NT2/D1 (cell line): ENCODE results near the gene HDAC8.
"Not testable (repeated sequence)": the region's sequence is repeated elsewhere in the genome, so short reads cannot be mapped to it uniquely, and the experiment has no call there.

Source experiments
- DNase-seq: peaks from one replicate; pipeline ENCODE4 v3.0.0-alpha.2; 2011; ENCODE audit warnings: low read depth, low spot score
- H3K27me3 ChIP-seq: 2 replicates; pipeline ENCODE4 v1.6.0; 2011; ENCODE audit warnings: mild to moderate bottlenecking; ENCODE audit not compliant: insufficient read length, insufficient read depth
- H3K36me3 ChIP-seq: 2 replicates; pipeline ENCODE4 v1.6.1; 2011; ENCODE audit warnings: mild to moderate bottlenecking, low read length, mixed read lengths; ENCODE audit not compliant: insufficient read depth, insufficient read length
- H3K4me1 ChIP-seq: 2 replicates; pipeline ENCODE4 v1.5.1; 2011; ENCODE audit not compliant: insufficient read depth, insufficient read length
- H3K4me3 ChIP-seq: 2 replicates; pipeline ENCODE4 v1.5.1; 2011; ENCODE audit warnings: low read depth; ENCODE audit not compliant: insufficient read length
- H3K9ac ChIP-seq: 2 replicates; pipeline ENCODE4 v1.6.0; 2011; ENCODE audit warnings: low read depth; ENCODE audit not compliant: insufficient read length
- H3K9me3 ChIP-seq: 2 replicates; pipeline ENCODE4 v1.5.1; 2011; ENCODE audit warnings: mild to moderate bottlenecking, low read length; ENCODE audit not compliant: insufficient read depth
- SUZ12 ChIP-seq: IDR thresholded peaks from 2 replicates; pipeline ENCODE4 v1.6.1; 2011; ENCODE audit not compliant: insufficient read length, insufficient read depth; ENCODE audit errors: extremely low read depth
- YY1 ChIP-seq: IDR thresholded peaks from 2 replicates; pipeline ENCODE4 v1.6.1; 2011; ENCODE audit not compliant: insufficient read length, insufficient read depth
- ZNF274 ChIP-seq: IDR thresholded peaks from 2 replicates; pipeline ENCODE4 v1.6.1; 2011; ENCODE audit warnings: mild to moderate bottlenecking, low read depth, low read length

The HDAC8 gene

GRCh38 chrX:72436010-72436409 is 136.6 kb downstream of the HDAC8 start:
- Histone ChIP-seq H3K4me3 (no peak overlapping the region), H3K9ac (no peak overlapping the region), H3K27me3 (no peaks in the 10 kb centered on the region), H3K9me3 (peaks cover 9% of the 10 kb centered on the region), H3K4me1 (no peaks in the 10 kb centered on the region), H3K36me3 (peaks cover 2% of the 10 kb centered on the region)
- no peak for TF ChIP-seq YY1
- TF ChIP-seq ZNF274 = no peak
- TF ChIP-seq SUZ12 = no peak
- DNase-seq = no peak

DNA sequence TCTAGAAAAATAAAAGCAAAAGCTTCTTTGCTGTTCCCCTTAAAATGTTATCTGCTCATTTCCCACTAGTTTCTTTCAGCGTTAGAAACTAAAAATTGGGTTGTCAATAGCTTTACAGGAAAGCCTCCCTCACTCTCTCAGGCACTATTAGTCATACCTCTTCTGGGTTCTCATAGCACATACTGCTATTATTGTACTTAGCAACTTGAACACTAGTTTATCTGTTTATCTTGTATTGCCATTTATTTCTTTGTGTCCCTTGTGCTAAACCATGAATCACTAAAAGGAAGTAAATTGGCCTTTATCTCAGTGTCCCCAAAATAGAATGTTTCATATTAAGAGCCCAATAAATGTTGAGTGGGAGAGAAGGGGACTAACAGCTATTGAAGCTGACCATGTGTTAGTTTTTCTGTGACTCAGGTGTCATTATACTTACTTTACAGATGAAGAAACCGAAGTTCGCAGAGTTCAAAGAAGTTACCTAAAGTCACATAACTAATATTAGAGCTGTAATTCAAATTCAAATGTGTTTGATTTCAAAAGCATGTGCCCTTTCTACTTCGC is 142.2 kb downstream of the HDAC8 start:
- TF ChIP-seq ZNF274 = no peak
- no peak for TF ChIP-seq YY1
- no peak for TF ChIP-seq SUZ12
- no peaks in the 10 kb centered on the region for H3K27me3 ChIP-seq

GRCh38 chrX:72421797-72422196 is 150.8 kb downstream of the HDAC8 start:
- no peak for DNase-seq
- no peak overlapping the region for H3K9ac ChIP-seq
- no peaks in the 10 kb centered on the region for H3K36me3 ChIP-seq
- H3K4me1 ChIP-seq = no peaks in the 10 kb centered on the region
- H3K4me3 ChIP-seq = no peak overlapping the region
- no peaks in the 10 kb centered on the region for H3K27me3 ChIP-seq
- peaks cover 18% of the 10 kb centered on the region for H3K9me3 ChIP-seq
- TF ChIP-seq ZNF274 (no peak), YY1 (no peak), SUZ12 (no peak)

More for the DNA sequence above, 142.2 kb downstream of the HDAC8 start:
- no peak overlapping the region for H3K4me3 ChIP-seq
- no peak overlapping the region for H3K9ac ChIP-seq
- no peak for DNase-seq
- no peaks in the 10 kb centered on the region for H3K4me1 ChIP-seq
- H3K36me3 ChIP-seq = peaks cover 2% of the 10 kb centered on the region
- no peaks in the 10 kb centered on the region for H3K9me3 ChIP-seq

- no peak overlapping the region for H3K4me3 ChIP-seq
- no peaks in the 10 kb centered on the region for H3K4me1 ChIP-seq
- no peak for DNase-seq
- H3K36me3 ChIP-seq = no peaks in the 10 kb centered on the region
- no peaks in the 10 kb centered on the region for H3K27me3 ChIP-seq
- no peak overlapping the region for H3K9ac ChIP-seq
- TF ChIP-seq YY1 (no peak), ZNF274 (no peak), SUZ12 (no peak)
- no peaks in the 10 kb centered on the region; the same call in 1 of the 2 replicates for H3K9me3 ChIP-seq
These were observed 162.7 kb downstream of the HDAC8 start for GRCh38 chrX:72409993-72410392.

- Histone ChIP-seq H3K9ac (no peak overlapping the region), H3K9me3 (no peaks in the 10 kb centered on the region; the same call in 1 of the 2 replicates), H3K27me3 (no peaks in the 10 kb centered on the region), H3K4me3 (no peak overlapping the region), H3K4me1 (no peaks in the 10 kb centered on the region), H3K36me3 (no peaks in the 10 kb centered on the region)
- TF ChIP-seq YY1 (no peak), ZNF274 (no peak), SUZ12 (no peak)
- DNase-seq = no peak
These were observed 163.8 kb downstream of the HDAC8 start for GRCh38 chrX:72408885-72409284.

GRCh38 chrX:72405136-72405535 is 167.5 kb downstream of the HDAC8 start:
- DNase-seq, H3K36me3 ChIP-seq, H3K9me3 ChIP-seq, H3K4me3 ChIP-seq, H3K9ac ChIP-seq, H3K27me3 ChIP-seq, H3K4me1 ChIP-seq: not testable (repeated sequence)

DNA sequence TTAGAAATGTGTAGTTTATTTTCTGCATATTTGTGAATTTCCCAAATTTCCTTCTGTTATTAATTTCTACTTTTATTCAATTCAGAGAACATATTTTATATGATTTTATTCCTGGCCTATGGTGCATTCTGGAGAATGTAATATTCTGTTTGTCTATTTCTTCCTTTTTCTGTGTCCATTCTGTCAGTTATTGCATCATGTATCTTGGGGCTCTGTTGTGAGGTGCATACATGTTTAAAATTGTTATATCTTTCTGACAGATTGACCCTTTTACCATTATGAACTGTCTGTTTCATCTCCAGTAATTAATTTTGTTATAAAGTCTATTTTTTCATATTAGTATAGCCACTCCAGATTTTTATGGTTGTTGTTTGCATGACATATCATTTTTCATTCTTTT is 170.0 kb downstream of the HDAC8 start:
- Histone ChIP-seq H3K4me3 (no peak overlapping the region), H3K4me1 (no peaks in the 10 kb centered on the region), H3K36me3 (no peaks in the 10 kb centered on the region), H3K9ac (no peak overlapping the region), H3K27me3 (no peaks in the 10 kb centered on the region), H3K9me3 (no peaks in the 10 kb centered on the region)
- DNase-seq = no peak
- no peak for TF ChIP-seq YY1
- TF ChIP-seq ZNF274 = no peak
- TF ChIP-seq SUZ12 = no peak

- Histone ChIP-seq H3K9me3 (no peaks in the 10 kb centered on the region), H3K36me3 (no peaks in the 10 kb centered on the region), H3K27me3 (no peaks in the 10 kb centered on the region), H3K9ac (no peak overlapping the region), H3K4me3 (no peak overlapping the region), H3K4me1 (no peaks in the 10 kb centered on the region)
- DNase-seq = no peak
- TF ChIP-seq YY1 = no peak
- TF ChIP-seq ZNF274 = no peak
- no peak for TF ChIP-seq SUZ12
These were observed 172.8 kb downstream of the HDAC8 start for GRCh38 chrX:72399816-72400215.
